Epidermal melanocyte (primary cell): Measurements from ENCODE around the gene ATP23.

ENCODE experiments used
- DNase-seq: peaks from one replicate; pipeline ENCODE4 v3.0.0; 2011; ENCODE audit warnings: low spot score; ENCODE audit not compliant: insufficient read length

The ATP23 gene

GRCh38 chr12:57907281-57907680 lies 34.1 kb upstream of the ATP23 start:
- no peak for DNase-seq

- DNase-seq: no peak
Measured at GRCh38 chr12:57908511-57908910, 32.9 kb upstream of the ATP23 start.

- DNase-seq: no peak
Measured at GRCh38 chr12:57909056-57909455, 32.3 kb upstream of the ATP23 start.

- no peak for DNase-seq
Measured at GRCh38 chr12:57909611-57910010, 31.8 kb upstream of the ATP23 start.

- no peak for DNase-seq
Measured at GRCh38 chr12:57918147-57918546, 23.2 kb upstream of the ATP23 start.

DNA sequence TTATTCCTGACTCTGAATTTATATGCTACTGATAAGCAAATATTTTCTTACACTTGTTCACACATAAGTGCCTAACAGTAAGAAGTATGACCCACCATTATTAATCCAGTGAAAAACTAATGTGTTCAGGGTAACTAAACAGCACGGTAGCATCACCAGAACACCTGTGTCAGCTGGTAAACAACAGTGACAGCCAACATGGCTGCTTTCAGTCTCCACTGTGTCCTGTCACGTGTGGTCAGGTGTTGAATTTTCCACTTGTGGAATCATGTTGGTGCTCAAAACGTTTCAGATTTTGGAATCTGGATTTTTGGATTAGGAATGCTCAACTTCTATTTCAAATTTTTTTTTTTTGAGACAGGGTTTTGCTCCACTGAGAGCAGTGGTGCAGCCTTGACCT lies 14.3 kb upstream of the ATP23 start:
- DNase-seq: no peak

GRCh38 chr12:57929092-57929830 lies 12.1 kb upstream of the ATP23 start:
- DNase-seq: no peak

DNA sequence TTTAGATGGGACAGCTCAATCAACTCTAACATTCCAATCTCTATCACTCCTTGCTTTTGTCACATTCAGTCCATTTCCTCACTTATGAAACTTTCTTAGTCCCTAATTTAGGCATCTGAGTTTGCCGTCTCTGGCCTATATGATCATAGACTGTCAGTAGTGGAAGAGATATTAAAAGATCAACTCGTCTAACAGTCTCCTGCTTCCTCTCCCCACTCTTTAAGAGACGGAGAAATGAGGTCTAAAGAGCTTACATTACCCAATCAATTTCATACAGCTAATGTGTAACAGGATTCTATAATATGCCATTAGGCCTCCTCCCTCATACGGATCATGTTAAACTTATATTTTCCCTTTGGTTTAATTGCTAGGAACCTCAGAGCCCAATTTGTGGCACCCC lies 6.5 kb upstream of the ATP23 start:
- DNase-seq: no peak

DNA sequence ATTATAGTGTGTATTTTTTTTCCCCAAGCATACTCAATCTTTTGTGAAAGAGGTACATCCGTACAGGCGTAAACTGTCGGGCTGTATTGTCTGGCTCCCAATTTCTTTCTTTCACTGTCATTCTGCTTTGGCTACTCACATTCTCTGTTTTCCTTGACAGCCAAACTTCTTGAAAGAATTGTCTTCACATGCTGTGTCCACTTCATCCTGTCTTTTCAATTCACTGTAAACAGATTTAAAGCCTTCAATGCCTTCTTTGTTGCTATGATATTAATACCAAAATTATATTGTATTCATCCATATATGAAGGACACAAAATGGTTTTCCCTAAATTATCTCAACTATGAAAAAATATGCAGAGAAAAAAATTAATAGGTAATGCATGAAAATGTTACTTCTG lies 6.0 kb upstream of the ATP23 start:
- no peak for DNase-seq

DNA sequence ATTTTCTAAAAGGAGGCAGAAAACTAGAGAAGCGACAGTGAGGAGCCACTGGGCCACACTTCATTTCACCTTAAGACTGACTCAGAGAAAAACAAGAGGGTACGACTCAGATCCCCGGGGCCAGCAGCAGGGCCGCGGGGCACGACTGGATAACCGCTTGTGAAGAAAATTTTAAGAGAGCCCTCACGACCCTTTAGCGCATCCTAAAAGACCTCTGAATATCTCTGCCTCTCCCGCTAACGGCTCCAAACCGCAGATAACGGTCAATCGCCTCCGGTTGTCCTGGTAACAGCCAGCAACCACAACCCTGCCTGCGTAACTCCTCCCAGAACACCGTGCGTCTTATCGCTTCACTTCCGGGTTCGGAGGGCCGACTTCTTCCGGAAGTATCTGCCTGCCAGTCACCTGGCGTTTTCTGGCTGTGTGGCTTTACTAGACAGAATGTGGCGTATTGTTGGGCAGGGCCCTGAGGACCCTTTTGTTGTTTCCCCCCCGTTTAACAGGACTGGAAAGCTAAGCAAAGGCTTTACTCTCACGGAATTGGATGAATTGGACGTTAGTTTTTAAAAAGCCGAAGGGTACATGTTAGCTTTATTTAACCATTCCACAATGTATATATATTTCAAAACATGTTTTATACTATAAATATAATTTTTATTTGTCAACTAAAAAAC lies 5.4 kb upstream of the ATP23 start:
- DNase-seq: peak; percentile 88

DNA sequence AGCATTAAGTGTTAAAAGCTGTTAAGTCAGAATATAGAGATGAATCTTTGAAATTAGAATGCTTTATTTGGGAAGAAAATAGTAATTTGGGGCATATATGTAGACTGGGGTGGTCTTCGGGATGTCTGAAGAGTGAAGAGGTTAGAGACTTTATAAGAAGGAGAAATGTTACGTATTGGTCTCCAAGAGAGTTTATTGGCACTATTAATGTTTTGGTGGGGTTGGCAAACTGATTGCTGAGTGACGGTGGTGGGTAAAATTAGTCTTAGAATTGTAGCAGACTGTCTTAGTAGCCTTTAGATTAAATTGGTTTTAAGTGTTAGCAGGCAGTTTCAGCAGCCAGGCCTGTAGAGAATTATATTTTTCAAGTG lies 4.9 kb upstream of the ATP23 start:
- no peak for DNase-seq

- no peak for DNase-seq
Measured at GRCh38 chr12:57939291-57939690, 2.1 kb upstream of the ATP23 start.

GRCh38 chr12:57940052-57940914 lies 1.1 kb upstream of the ATP23 start:
- no peak for DNase-seq

GRCh38 chr12:57940915-57941164 lies 527 bp upstream of the ATP23 start:
- no peak for DNase-seq

- DNase-seq: no peak
Measured at GRCh38 chr12:57943438-57944080, 2.2 kb downstream of the ATP23 start.

GRCh38 chr12:57944313-57945023 lies 3.1 kb downstream of the ATP23 start:
- no peak for DNase-seq

- DNase-seq: no peak
Measured at GRCh38 chr12:57952766-57953165, 11.4 kb downstream of the ATP23 start.

DNA sequence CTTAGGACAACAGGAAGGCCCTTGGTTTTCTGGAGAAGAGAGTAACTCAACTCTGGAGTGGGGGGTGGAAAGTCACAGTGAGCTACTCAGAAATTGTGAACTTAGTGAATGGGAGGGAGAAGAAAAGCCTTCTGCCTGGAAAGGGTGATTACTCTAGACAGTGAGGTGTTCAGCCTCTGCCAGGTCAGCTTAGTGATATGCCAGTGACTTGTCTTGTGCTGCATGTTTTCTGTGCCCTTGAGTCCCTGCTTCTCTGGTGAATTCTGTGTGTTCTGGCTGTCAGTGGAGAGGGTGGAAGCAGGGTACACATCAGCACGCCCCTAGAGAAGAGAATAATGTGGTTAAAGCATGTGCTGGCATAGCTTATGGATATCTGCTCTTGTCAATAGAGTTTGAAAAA lies 13.4 kb downstream of the ATP23 start:
- no peak for DNase-seq

DNA sequence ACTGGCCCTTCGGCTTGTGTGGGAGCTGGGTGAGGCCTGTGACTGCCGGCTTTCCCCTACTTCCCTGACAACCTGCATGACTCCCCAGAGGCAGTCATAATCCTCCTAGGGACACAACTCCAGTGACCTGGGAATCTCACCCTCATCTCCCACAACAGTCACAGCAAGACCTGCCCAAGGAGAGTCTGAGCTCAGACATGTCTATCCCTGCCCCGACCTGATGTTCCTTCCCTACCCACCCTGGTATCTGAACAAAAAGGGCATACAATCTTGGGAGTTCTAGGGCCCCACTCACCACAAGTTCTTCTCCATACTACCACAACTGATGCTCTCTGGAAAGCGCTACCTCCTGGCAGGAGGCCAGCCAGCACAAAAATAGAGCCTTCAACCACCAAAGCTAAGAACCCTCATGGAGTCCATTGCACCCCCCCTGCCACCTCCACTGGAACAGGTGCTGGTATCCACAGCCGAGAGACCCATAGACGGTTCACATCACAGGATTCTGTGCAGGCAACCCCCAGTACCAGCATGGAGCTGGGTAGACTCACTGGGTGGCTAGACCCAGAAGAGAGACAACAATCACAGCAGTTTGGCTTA lies 16.8 kb downstream of the ATP23 start:
- DNase-seq: no peak

DNA sequence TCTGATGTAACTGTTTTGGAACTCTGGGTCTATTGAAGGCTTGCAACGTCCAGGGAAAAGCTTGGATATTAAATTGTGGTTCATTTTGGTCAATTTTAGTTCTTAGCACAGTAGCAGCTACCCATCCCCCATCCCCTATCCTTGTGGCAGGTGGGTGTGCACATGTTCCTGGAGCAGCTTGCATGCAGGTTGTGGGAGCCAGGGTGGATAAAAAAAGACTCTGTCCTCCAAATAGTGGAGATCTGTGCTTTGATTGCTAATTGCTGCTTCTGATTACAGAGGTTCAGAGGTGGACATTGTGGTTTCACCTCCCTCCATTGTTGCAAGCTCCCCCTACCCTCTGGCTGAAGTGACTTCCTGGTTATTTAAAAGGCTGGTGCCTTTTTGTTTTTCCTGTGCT lies 23.1 kb downstream of the ATP23 start:
- DNase-seq: no peak

GRCh38 chr12:57965766-57966165 lies 24.4 kb downstream of the ATP23 start:
- DNase-seq: no peak
